Loucy (cell line): ENCODE measurements around the gene CEP164.

Experiments used
- H2AFZ ChIP-seq: fragments of 200-600 bp; sonication (generic); 2 replicates; pipeline ENCODE4 v1.6.0; 2016; ENCODE audit warnings: antibody characterized with exemption, mild to moderate bottlenecking, low read length, moderate library complexity
- H3F3A ChIP-seq: fragments of 200-600 bp; 2 replicates; pipeline ENCODE4 v1.6.0; 2016; ENCODE audit warnings: antibody characterized with exemption, low read depth, mild to moderate bottlenecking
- H3K27me3 ChIP-seq: fragments of 200-600 bp; sonication (generic); 2 replicates; pipeline ENCODE4 v1.6.1; 2014; ENCODE audit warnings: low read length, mild to moderate bottlenecking; ENCODE audit not compliant: insufficient read depth, poor library complexity, severe bottlenecking
- H3K36me3 ChIP-seq: fragments of 200-600 bp; sonication (generic); 2 replicates; pipeline ENCODE4 v1.6.1; 2016; ENCODE audit warnings: low read length; ENCODE audit not compliant: insufficient read depth
- H3K4me1 ChIP-seq: fragments of 200-600 bp; sonication (generic); 2 replicates; pipeline ENCODE4 v1.5.1; 2014; ENCODE audit warnings: low read length, mild to moderate bottlenecking; ENCODE audit not compliant: insufficient read depth, poor library complexity, severe bottlenecking
- H3K4me2 ChIP-seq: fragments of 200-600 bp; sonication (generic); 2 replicates; pipeline ENCODE4 v1.6.0; 2014; ENCODE audit warnings: antibody characterized with exemption, low read length, low read depth, mild to moderate bottlenecking; ENCODE audit not compliant: poor library complexity, severe bottlenecking
- H3K4me3 ChIP-seq: fragments of 200-600 bp; sonication (generic); 2 replicates; pipeline ENCODE4 v1.5.1; 2014; ENCODE audit warnings: low read length, mild to moderate bottlenecking, mixed read lengths; ENCODE audit not compliant: poor library complexity, severe bottlenecking
- H3K79me2 ChIP-seq: fragments of 200-600 bp; sonication (generic); 2 replicates; pipeline ENCODE4 v1.6.1; 2014; ENCODE audit warnings: low read length; ENCODE audit not compliant: insufficient read depth
- H3K9ac ChIP-seq: fragments of 200-600 bp; sonication (generic); 2 replicates; pipeline ENCODE4 v1.6.0; 2014; ENCODE audit warnings: mild to moderate bottlenecking, low read depth, low read length, moderate library complexity; ENCODE audit not compliant: poor library complexity, severe bottlenecking
- H3K9me2 ChIP-seq: fragments of 200-600 bp; sonication (generic); replicated peaks from 2 replicates; pipeline ENCODE4 v1.6.1; 2016; ENCODE audit warnings: low read depth, low read length, mixed read lengths
- H3K9me3 ChIP-seq: fragments of 200-600 bp; sonication (generic); 2 replicates; pipeline ENCODE4 v1.6.1; 2014; ENCODE audit warnings: mild to moderate bottlenecking, antibody characterized with exemption, low read length, low read depth; ENCODE audit not compliant: insufficient read depth
- H4K20me1 ChIP-seq: fragments of 200-600 bp; sonication (generic); 2 replicates; pipeline ENCODE4 v1.6.0; 2014; ENCODE audit warnings: antibody characterized with exemption, low read length, mild to moderate bottlenecking; ENCODE audit not compliant: insufficient read depth, poor library complexity, severe bottlenecking
- CTCF ChIP-seq: fragments of 200-600 bp; sonication (generic); conservative IDR thresholded peaks from 2 replicates; pipeline ENCODE4 v1.5.1; 2014; ENCODE audit warnings: mild to moderate bottlenecking, antibody characterized with exemption, low read length
- EZH2phosphoT487 ChIP-seq: fragments of 200-600 bp; IDR thresholded peaks from 2 replicates; pipeline ENCODE4 v1.6.1; 2018; ENCODE audit warnings: antibody characterized with exemption, mild to moderate bottlenecking, moderate library complexity, borderline replicate concordance

Gene CEP164

GRCh38 chr11:117295438-117296137 lies 32.1 kb upstream of the CEP164 start:
- H3K27me3 ChIP-seq, result no peaks in the 10 kb centered on the region
- TF ChIP-seq CTCF (no peak), EZH2phosphoT487 (no peak)

GRCh38 chr11:117296881-117297280 lies 30.8 kb upstream of the CEP164 start:
- Histone ChIP-seq H2AFZ (no peak overlapping the region), H4K20me1 (no peaks in the 10 kb centered on the region), H3K27me3 (no peaks in the 10 kb centered on the region), H3K36me3 (no peaks in the 10 kb centered on the region), H3K4me1 (no peaks in the 10 kb centered on the region), H3K4me2 (no peak overlapping the region), H3K4me3 (no peak overlapping the region), H3K9me2 (no peaks in the 10 kb centered on the region), H3F3A (no peaks in the 10 kb centered on the region), H3K9me3 (no peaks in the 10 kb centered on the region), H3K79me2 (no peaks in the 10 kb centered on the region), H3K9ac (no peak overlapping the region)
- TF ChIP-seq CTCF (no peak), EZH2phosphoT487 (no peak)

More at GRCh38 chr11:117295438-117296137, 32.1 kb upstream of the CEP164 start:
- Histone ChIP-seq H3K4me2 (no peak overlapping the region), H4K20me1 (no peaks in the 10 kb centered on the region), H3K4me1 (no peaks in the 10 kb centered on the region), H3K9me3 (no peaks in the 10 kb centered on the region), H3K9ac (no peak overlapping the region), H3K36me3 (no peaks in the 10 kb centered on the region), H3K9me2 (no peaks in the 10 kb centered on the region), H3F3A (no peaks in the 10 kb centered on the region), H2AFZ (no peak overlapping the region), H3K4me3 (no peak overlapping the region), H3K79me2 (no peaks in the 10 kb centered on the region)

- H3K79me2 ChIP-seq, result no peaks in the 10 kb centered on the region
- TF ChIP-seq EZH2phosphoT487, result no peak
- no peak for TF ChIP-seq CTCF
These were observed 29.5 kb upstream of the CEP164 start for GRCh38 chr11:117298195-117298594.

More at GRCh38 chr11:117298195-117298594, 29.5 kb upstream of the CEP164 start:
- H2AFZ ChIP-seq, result no peak overlapping the region
- no peak overlapping the region for H3K4me2 ChIP-seq
- H3K9me3 ChIP-seq, result no peaks in the 10 kb centered on the region
- H3K9me2 ChIP-seq, result no peaks in the 10 kb centered on the region
- H3K27me3 ChIP-seq, result no peaks in the 10 kb centered on the region
- H3K4me1 ChIP-seq, result no peaks in the 10 kb centered on the region
- no peaks in the 10 kb centered on the region for H3K36me3 ChIP-seq
- no peaks in the 10 kb centered on the region for H4K20me1 ChIP-seq
- no peak overlapping the region for H3K4me3 ChIP-seq
- H3K9ac ChIP-seq, result no peak overlapping the region
- no peaks in the 10 kb centered on the region for H3F3A ChIP-seq
